Measurements from ENCODE around the gene PAPPA.

PAPPA gene

DNA sequence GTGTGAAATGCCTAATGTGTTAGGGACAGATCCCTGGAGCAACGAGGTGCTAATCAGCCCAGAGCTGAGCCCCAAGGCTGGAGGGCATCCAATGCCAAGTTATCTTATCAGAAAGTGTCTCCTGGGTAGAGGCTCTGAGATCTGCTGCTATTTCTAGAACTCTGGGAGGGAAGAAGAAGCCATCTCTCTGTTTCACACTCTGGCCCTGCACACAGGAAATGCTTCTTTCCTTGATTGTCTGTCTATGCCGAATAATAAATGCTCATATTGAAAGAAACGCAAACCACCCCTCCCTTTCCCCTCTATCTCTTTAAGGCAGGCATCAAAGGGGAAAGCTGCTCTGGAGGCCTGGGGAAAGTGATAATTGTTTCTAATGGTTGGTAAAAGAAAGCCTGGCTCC, 166.7 kb downstream of the PAPPA start:
- TF ChIP-seq, protein P1, sequence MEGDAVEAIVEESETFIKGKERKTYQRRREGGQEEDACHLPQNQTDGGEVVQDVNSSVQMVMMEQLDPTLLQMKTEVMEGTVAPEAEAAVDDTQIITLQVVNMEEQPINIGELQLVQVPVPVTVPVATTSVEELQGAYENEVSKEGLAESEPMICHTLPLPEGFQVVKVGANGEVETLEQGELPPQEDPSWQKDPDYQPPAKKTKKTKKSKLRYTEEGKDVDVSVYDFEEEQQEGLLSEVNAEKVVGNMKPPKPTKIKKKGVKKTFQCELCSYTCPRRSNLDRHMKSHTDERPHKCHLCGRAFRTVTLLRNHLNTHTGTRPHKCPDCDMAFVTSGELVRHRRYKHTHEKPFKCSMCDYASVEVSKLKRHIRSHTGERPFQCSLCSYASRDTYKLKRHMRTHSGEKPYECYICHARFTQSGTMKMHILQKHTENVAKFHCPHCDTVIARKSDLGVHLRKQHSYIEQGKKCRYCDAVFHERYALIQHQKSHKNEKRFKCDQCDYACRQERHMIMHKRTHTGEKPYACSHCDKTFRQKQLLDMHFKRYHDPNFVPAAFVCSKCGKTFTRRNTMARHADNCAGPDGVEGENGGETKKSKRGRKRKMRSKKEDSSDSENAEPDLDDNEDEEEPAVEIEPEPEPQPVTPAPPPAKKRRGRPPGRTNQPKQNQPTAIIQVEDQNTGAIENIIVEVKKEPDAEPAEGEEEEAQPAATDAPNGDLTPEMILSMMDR (IDR thresholded peaks at IDR 0.05; ENCODE audit: low read depth, low read length, missing control alignments): no peak
- in situ Hi-C loops (cut with HindIII; ENCODE audit: low pct_ligation_motif_present, low sequenced_read_pairs): no loop called here
- Histone ChIP-seq H3K4me3 (ENCODE audit: low read depth, low read length) (no peak overlapping the region), H3K36me3 (replicated peaks) (peaks cover 64% of the 10 kb centered on the region), H3K27me3 (replicated peaks) (no peaks in the 10 kb centered on the region), H3K27ac (no peak overlapping the region)
- no peak for DNase-seq

GRCh38 chr9:116322521-116322920, 168.9 kb downstream of the PAPPA start:
- TF ChIP-seq, protein P1 (IDR thresholded peaks at IDR 0.05; ENCODE audit: low read depth, low read length, missing control alignments): no peak
- DNase-seq: no peak
- Histone ChIP-seq H3K27me3 (replicated peaks) (no peaks in the 10 kb centered on the region), H3K36me3 (replicated peaks) (peaks cover 55% of the 10 kb centered on the region), H3K4me3 (ENCODE audit: low read depth, low read length) (no peak overlapping the region), H3K27ac (no peak overlapping the region)
- in situ Hi-C loops (cut with HindIII; ENCODE audit: low pct_ligation_motif_present, low sequenced_read_pairs): no loop called here

GRCh38 chr9:116323012-116323411, 169.4 kb downstream of the PAPPA start:
- peaks cover 52% of the 10 kb centered on the region for H3K36me3 ChIP-seq (replicated peaks)
- no peak overlapping the region for H3K27ac ChIP-seq
- in situ Hi-C loops (cut with HindIII; ENCODE audit: low pct_ligation_motif_present, low sequenced_read_pairs): no loop called here
- TF ChIP-seq, protein P1 (IDR thresholded peaks at IDR 0.05; ENCODE audit: low read depth, low read length, missing control alignments): no peak
- DNase-seq: no peak
- no peak overlapping the region for H3K4me3 ChIP-seq (ENCODE audit: low read depth, low read length)
- H3K27me3 ChIP-seq (replicated peaks): no peaks in the 10 kb centered on the region

DNA sequence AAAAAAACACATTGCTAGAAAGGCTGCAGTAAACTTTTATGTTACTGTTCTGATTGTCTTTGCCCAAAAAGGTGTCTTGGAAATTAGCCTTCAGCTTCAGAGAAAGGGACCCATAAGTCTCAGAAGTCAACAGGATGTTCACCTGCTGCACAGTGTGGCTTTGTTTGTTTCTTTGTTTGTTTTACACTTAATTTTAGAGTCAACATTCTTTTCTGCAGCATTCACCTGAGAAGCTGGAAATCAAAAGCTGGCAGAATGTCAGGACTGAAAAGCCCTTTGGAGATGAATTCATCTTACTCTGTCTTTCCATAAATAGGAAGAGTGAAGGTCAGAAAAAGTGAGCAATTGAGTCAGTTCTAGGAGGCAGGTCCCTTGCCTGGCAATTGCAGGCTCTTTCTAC, 170.0 kb downstream of the PAPPA start:
- Histone ChIP-seq H3K27ac (no peak overlapping the region), H3K4me3 (ENCODE audit: low read depth, low read length) (no peak overlapping the region), H3K27me3 (replicated peaks) (no peaks in the 10 kb centered on the region), H3K36me3 (replicated peaks) (peaks cover 47% of the 10 kb centered on the region)
- DNase-seq: no peak
- in situ Hi-C loops (cut with HindIII; ENCODE audit: low pct_ligation_motif_present, low sequenced_read_pairs): no loop called here
- TF ChIP-seq, protein P1 (IDR thresholded peaks at IDR 0.05; ENCODE audit: low read depth, low read length, missing control alignments): no peak

DNA sequence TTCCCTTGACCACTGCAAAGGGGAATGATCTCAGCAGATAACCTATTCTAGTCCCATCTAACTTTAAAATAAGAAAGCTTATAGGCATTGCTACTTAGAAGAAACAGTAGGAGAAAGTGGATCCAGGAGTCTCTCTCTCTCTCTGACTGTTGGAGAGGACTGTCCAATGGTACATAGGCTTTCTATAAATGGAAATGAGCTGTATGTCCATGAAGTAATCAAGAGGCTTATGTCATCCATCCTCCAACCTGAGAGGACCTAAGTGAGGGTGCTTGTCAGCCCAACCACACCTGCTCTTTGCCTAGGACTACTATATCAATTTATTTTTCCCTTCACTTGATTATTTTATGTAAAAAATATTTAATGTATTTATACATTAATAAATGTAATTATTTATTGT, 172.3 kb downstream of the PAPPA start:
- no peak for DNase-seq
- TF ChIP-seq, protein P1 (IDR thresholded peaks at IDR 0.05; ENCODE audit: low read depth, low read length, missing control alignments): no peak
- H3K27ac ChIP-seq: no peak overlapping the region
- in situ Hi-C loops (cut with HindIII; ENCODE audit: low pct_ligation_motif_present, low sequenced_read_pairs): no loop called here
- peaks cover 35% of the 10 kb centered on the region for H3K36me3 ChIP-seq (replicated peaks)
- H3K27me3 ChIP-seq (replicated peaks): no peaks in the 10 kb centered on the region
- H3K4me3 ChIP-seq (ENCODE audit: low read depth, low read length): no peak overlapping the region

DNA sequence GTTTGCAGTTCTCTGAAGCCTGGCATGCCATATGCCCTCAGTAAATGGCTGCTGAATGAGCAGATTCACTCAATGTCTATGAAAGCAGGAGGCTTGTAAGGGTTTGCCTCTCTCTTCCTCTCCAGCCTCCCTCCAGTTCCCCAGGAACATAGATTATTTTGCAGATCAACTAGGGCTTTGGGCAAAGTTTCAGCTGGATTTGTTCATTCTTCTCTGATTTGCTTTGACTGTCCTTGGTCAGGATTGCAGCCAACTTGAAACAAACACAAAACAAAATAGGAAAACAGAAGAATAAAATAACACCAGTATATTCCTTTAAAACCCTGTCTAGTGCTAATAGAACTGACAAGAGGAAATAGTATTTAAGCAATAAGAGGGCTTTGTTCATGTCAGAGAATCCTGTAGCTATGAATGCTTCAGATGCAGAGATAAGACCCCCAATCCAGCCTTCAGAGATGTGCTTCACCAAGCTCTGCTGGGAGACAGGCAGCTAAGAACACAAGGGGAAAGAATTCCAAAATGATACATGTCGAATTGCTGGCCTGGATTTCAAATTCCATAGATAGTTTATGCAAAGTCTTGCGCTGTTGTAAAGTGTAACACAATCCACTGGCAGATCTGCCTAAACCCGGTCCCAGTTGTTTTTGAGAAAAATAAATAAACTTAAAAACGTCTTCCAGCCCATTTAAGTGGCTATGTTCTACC, 174.3 kb downstream of the PAPPA start:
- no peak overlapping the region for H3K4me3 ChIP-seq (ENCODE audit: low read depth, low read length)
- H3K36me3 ChIP-seq (replicated peaks): peaks cover 44% of the 10 kb centered on the region
- no peaks in the 10 kb centered on the region for H3K27me3 ChIP-seq (replicated peaks)
- DNase-seq: no peak
- H3K27ac ChIP-seq: no peak overlapping the region
- TF ChIP-seq, protein P1 (IDR thresholded peaks at IDR 0.05; ENCODE audit: low read depth, low read length, missing control alignments): no peak
- in situ Hi-C loops (cut with HindIII; ENCODE audit: low pct_ligation_motif_present, low sequenced_read_pairs): no loop called here

All from brain microvascular endothelial cell (primary cell).